ENCODE data around the gene CYBC1.

DNA sequence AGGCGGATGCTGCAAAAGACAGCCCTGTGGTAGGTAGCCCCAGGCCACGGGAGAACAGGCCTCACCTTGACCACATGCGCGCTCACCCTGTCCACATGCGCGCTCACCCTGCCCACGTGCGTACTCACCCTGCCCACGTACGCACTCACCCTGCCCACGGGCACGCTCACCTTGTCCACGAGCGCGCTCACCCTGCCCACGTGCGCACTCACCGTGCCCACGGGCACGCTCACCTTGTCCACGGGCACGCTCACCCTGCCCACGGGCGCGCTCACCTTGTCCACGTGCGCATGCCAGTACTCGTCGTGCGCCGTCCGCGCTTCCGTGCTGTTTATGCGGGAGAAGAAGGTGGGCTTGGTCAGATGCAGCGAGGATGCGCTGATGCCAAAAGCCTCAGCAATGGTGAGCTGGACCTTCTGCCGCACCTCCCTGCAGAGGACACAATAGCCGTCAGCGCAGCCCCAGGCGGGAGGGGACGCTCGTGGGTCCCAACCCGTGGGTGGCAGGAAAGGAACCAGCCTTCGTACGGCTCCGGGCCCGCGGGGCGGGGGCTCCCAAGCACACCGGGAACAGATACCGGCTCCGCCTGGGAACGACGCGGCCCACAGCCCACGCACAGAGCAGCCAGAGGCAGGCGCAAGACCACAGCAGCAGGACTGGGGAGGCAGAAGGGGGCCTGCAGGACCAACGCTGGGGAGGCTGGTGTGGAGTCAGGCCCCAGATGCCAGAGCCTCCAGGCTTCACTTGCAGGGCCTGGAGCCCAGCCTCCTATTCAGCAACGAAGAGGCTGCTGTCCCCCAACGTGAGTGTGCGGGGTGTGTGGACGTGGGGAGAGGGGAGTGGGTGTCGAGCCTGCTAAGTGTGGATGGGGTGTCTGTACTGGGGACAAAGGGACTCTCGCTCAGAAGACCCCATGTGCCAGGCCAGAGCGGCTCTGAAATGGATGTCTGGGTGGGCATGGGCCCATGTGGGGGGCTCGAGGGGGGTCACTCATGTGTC is 46.6 kb downstream of the CYBC1 start:
- TF ChIP-seq POLR2AphosphoS5 (IDR thresholded peaks at IDR 0.05; ENCODE audit: low read depth, low read length), result no peak
- TF ChIP-seq SIN3A (IDR thresholded peaks at IDR 0.05; ENCODE audit: borderline replicate concordance, insufficient read depth, low read length), result no peak
- TF ChIP-seq, protein P1, sequence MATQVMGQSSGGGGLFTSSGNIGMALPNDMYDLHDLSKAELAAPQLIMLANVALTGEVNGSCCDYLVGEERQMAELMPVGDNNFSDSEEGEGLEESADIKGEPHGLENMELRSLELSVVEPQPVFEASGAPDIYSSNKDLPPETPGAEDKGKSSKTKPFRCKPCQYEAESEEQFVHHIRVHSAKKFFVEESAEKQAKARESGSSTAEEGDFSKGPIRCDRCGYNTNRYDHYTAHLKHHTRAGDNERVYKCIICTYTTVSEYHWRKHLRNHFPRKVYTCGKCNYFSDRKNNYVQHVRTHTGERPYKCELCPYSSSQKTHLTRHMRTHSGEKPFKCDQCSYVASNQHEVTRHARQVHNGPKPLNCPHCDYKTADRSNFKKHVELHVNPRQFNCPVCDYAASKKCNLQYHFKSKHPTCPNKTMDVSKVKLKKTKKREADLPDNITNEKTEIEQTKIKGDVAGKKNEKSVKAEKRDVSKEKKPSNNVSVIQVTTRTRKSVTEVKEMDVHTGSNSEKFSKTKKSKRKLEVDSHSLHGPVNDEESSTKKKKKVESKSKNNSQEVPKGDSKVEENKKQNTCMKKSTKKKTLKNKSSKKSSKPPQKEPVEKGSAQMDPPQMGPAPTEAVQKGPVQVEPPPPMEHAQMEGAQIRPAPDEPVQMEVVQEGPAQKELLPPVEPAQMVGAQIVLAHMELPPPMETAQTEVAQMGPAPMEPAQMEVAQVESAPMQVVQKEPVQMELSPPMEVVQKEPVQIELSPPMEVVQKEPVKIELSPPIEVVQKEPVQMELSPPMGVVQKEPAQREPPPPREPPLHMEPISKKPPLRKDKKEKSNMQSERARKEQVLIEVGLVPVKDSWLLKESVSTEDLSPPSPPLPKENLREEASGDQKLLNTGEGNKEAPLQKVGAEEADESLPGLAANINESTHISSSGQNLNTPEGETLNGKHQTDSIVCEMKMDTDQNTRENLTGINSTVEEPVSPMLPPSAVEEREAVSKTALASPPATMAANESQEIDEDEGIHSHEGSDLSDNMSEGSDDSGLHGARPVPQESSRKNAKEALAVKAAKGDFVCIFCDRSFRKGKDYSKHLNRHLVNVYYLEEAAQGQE (IDR thresholded peaks at IDR 0.05; ENCODE audit: insufficient read depth in 1 of 2, low read depth in 2 of 2, low read length in 2 of 2), result no peak
- no peak for TF ChIP-seq TAF1 (IDR thresholded peaks at IDR 0.05; ENCODE audit: borderline replicate concordance, insufficient read depth, low read length)

Data from PFSK-1 (cell line).